Measurements from ENCODE around the gene OTUD1. TPM values are rescaled to one million over a fixed set of nuclear protein-coding genes. Genes with fewer than 3 reads are reported as not detected.

Gene OTUD1
- total and polyA plus RNA-seq, 10 of the 15 experiments (the other 5 are each of a cell fraction or from before 2014, with no cell fraction given): 0.18 to 1.6 (median 0.63) TPM; not detected in 1

GRCh38 chr10:23433701-23434100, 5.2 kb upstream of the OTUD1 start (continued):
- TF ChIP-seq ZBTB4 (CRISPR knock-in tag; IDR thresholded peaks at IDR 0.05) (no peak), ATF3 (IDR thresholded peaks at IDR 0.05; ENCODE audit: borderline replicate concordance, extremely low read depth, low read depth, low read length) (no peak), CEBPZ (IDR thresholded peaks at IDR 0.05; ENCODE audit: low read depth, low read length) (no peak), EP300 (IDR thresholded peaks at IDR 0.05; ENCODE audit: borderline replicate concordance in 1 of 2, control insufficient read depth in 1 of 2, low read depth in 2 of 2, low read length in 2 of 2) (no peak), MTA2 (IDR thresholded peaks at IDR 0.05; ENCODE audit: low read depth) (no peak)

Data from GM12878 (cell line).